Heart left ventricle (tissue), 16 donors: ENCODE results near the gene FMNL1. TPM values are rescaled to one million over a fixed set of nuclear protein-coding genes. Genes with fewer than 3 reads are reported as not detected.

Source experiments
- ATAC-seq, 4 donors: fragments of 200-7000 bp; cut with Tn5 transposase; one replicate each; pipeline ENCODE4 v1.9.1; 2020 to 2022; ENCODE audit warnings: moderate library complexity in 4 of 4, mild to moderate bottlenecking in 3 of 4, moderate number of reproducible peaks in 1 of 4
- DNase-seq, 5 donors: peaks; one replicate each; pipeline ENCODE4 v3.0.0-alpha.2; 2020
- H3K27ac ChIP-seq, 12 donors: fragments of 200-600 bp; sonication (generic) in 4 of 12; one replicate each; pipeline versions ENCODE4 v1.5.0 to v1.8.0; 2016 to 2022; ENCODE audit warnings: mild to moderate bottlenecking in 2 of 12
- H3K27me3 ChIP-seq, 9 donors: fragments of 200-600 bp; sonication (generic) in 2 of 9; one replicate each; pipeline versions ENCODE4 v1.5.1 to v1.8.0; 2016 to 2022; ENCODE audit warnings: mild to moderate bottlenecking in 3 of 9
- H3K36me3 ChIP-seq, 9 donors: fragments of 200-600 bp; sonication (generic) in 2 of 9; one replicate each; pipeline versions ENCODE4 v1.5.0 to v1.8.0; 2018 to 2022; ENCODE audit warnings: mild to moderate bottlenecking in 2 of 9
- H3K4me1 ChIP-seq, 12 donors: fragments of 200-600 bp; sonication (generic) in 4 of 12; one replicate each; pipeline versions ENCODE4 v1.5.0 to v1.8.0; 2016 to 2022; ENCODE audit warnings: mild to moderate bottlenecking in 3 of 12
- H3K4me3 ChIP-seq, 12 donors: fragments of 200-600 bp; sonication (generic) in 4 of 12; one replicate each; pipeline versions ENCODE4 v1.5.0 to v1.8.0; 2017 to 2022; ENCODE audit warnings: mild to moderate bottlenecking in 9 of 12, moderate library complexity in 4 of 12
- H3K9me3 ChIP-seq, 12 donors: fragments of 200-600 bp; sonication (generic) in 4 of 12; one replicate each; pipeline versions ENCODE4 v1.5.0 to v1.8.0; 2016 to 2022; ENCODE audit warnings: mild to moderate bottlenecking in 1 of 12
- POLR2A ChIP-seq, 2 donors: fragments of 450-650 bp; IDR thresholded peaks; one replicate each; pipeline ENCODE4 v1.6.1; 2017; ENCODE audit warnings: antibody characterized with exemption in 2 of 2, mild to moderate bottlenecking in 2 of 2, moderate library complexity in 2 of 2
- WGBS, 4 donors: extraction: QIAGEN DNeasy Blood & Tissue Kit in 2 of 4; methylation state at CpG; one replicate each; pipeline versions ENCODE4 v1.1.5 to v1.1.7; 2013 to 2018; 5-methylcytosine and 5-hydroxymethylcytosine counted together
- intact Hi-C, 10 donors: fragments of 100-400 bp; cut with DNase I; formaldehyde crosslinking; loops; one replicate each; pipeline versions ENCODE4 v1.11.1 to v1.14.2; 2022
- polyA plus RNA-seq, 2 donors: library from polyadenylated mRNA; stranded (reverse); fragments of 200-250 nt; gene quantifications; one replicate each; pipeline ENCODE4 v1.2.3, GENCODE V29; 2013
- total RNA-seq, 9 donors: library from RNA; depleted of rRNA in 2 of 9; stranded (reverse); fragments of >200 nt in 2 of 9; fragmentation: NEBNext Ultra II Directional in 3 of 9; extraction: Animal tissue kit (Norgen Biotek cat#: 25700) in 3 of 9; gene quantifications; one replicate each; pipeline versions ENCODE4 v1.1.0 to v1.2.4, GENCODE V29; 2016 to 2023
- TF ChIP-seq, protein P1 (sequence below), 12 donors: fragments of 200-600 bp; sonication (generic) in 4 of 12; IDR thresholded peaks; one replicate each; pipeline versions ENCODE4 v1.5.0 to v1.8.0; 2018 to 2022; ENCODE audit warnings: antibody characterized with exemption in 12 of 12, mild to moderate bottlenecking in 5 of 12
- donor health status: ischemic (EF 13 %, LVEDD 7.1; RV severe dilation, severe dysfunction).
- donor health status: healthy with polysubstance abuse.
- donor health status: DM: no; HTN: yes; CAD: no.
- donor health status: DM: no; HTN: no; CAD: no.
- donor health status: ischemic (EF 25% LVEDD 6.9; RV normal size, moderate dysfunction).
- donor health status: ischemic (EF 25% LVEDD 5.7; RV mildly dilated, moderate dysfunction).
- donor health status: healthy.
- donor health status: DM: yes; HTN: yes; CAD: no.
- donor health status: ischemic (EF 35%, LVEDD 5.7; RV mildly dilated, moderate dysfunction).
- donor health status: nonischemic (EF 11% LVEDD 7.7; RV severe dilation, severe dysfunction).
- donor health status: DM: yes; HTN: yes; CAD: no.
- donor health status: PGD.
- donor health status: ischemic (EF 29% LVEDD 5.4; RV normal size, mild dysfunction).
- donor health status: nonischemic (EF 23%, LVEDD 6.1; RV moderate dilation, normal function).

The FMNL1 gene
- total and polyA plus RNA-seq, 11 donors: 5.4 to 52.8 (median 8.7) TPM

DNA sequence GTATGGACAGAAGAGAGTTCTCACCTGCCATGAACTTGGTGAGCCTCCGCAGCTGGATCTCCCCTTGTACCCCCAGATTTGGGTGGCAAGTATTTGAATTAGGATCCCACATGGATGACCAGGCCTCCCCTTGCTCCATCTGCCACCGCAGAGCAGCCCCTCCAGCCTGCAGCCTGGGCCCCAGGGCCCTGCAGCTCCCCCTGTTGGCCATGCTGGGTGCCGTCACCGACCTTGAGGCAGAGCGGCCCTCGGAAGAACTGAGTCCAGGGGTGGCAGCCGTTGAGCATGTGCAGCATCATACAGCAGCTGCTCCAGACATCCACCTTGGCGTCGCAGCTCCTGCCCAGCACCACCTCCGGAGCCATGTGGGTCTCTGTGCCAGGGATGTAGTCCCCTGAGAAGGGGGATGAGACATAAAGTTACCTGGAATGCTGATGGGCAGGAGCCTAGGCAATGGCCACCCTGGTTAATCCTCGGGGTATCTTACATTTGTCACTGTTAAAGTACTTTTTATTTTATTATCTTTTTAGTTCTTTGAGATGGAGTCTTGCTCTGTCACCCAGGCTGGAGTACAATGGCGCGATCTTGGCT, 49.2 kb downstream of the FMNL1 start:
- H3K9me3 ChIP-seq: no peaks in the 10 kb centered on the region
- no peak for TF ChIP-seq POLR2A (IDR thresholded peaks at IDR 0.05)
- TF ChIP-seq, protein P1, sequence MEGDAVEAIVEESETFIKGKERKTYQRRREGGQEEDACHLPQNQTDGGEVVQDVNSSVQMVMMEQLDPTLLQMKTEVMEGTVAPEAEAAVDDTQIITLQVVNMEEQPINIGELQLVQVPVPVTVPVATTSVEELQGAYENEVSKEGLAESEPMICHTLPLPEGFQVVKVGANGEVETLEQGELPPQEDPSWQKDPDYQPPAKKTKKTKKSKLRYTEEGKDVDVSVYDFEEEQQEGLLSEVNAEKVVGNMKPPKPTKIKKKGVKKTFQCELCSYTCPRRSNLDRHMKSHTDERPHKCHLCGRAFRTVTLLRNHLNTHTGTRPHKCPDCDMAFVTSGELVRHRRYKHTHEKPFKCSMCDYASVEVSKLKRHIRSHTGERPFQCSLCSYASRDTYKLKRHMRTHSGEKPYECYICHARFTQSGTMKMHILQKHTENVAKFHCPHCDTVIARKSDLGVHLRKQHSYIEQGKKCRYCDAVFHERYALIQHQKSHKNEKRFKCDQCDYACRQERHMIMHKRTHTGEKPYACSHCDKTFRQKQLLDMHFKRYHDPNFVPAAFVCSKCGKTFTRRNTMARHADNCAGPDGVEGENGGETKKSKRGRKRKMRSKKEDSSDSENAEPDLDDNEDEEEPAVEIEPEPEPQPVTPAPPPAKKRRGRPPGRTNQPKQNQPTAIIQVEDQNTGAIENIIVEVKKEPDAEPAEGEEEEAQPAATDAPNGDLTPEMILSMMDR (IDR thresholded peaks at IDR 0.05): peak; percentile 18 to 60 (median 46)
- no peaks in the 10 kb centered on the region for H3K27me3 ChIP-seq
- 76 to 79% (median 77%) methylated on average over 12 to 13 of the region's 13 CpGs for WGBS, 4 donors
- peaks cover 0 to 88% (median 86%) of the 10 kb centered on the region in 9 donors for H3K36me3 ChIP-seq
- H3K27ac ChIP-seq: no peak overlapping the region
- H3K4me1 ChIP-seq: peaks cover 0 to 6% (median 0%) of the 10 kb centered on the region in 12 donors
- intact Hi-C loops: loop anchor here in 2 of 10 donors (2.0 to 5.0 kb wide), 2 partner anchors 49 to 52 kb away; partner anchors contain the start of gene FMNL1 (in 1 of the 2)
- ATAC-seq (peak in 3 of 4 donors; percentile 21 to 54 (median 29)), DNase-seq (no peak)
- no peak overlapping the region for H3K4me3 ChIP-seq

DNA sequence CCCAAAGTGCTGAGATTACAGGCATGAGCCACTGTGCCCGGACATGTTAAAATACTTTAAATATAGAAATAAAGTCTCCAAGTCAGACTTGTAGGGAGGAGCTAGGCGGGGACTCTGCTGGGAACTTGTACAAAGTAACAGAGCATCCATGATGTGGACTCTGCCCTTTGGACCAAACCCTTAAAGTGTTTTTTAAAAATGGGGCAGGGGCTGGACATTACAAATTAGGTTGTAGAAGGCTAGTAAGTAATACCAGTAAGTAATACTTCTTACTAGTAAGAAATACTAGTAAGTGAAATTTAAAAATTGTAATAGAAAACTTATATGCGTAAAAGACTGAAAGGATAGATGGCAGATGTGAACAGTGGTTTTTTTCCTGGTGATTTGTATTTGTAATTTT, 49.9 kb downstream of the FMNL1 start:
- intact Hi-C loops: loop anchor here in 2 of 10 donors (2.0 to 5.0 kb wide), 2 partner anchors 49 to 53 kb away; partner anchors contain the start of gene FMNL1 (in 1 of the 2)
- ATAC-seq (no peak), DNase-seq (no peak)
- TF ChIP-seq POLR2A (IDR thresholded peaks at IDR 0.05): no peak
- TF ChIP-seq, protein P1 (IDR thresholded peaks at IDR 0.05): no peak
- peaks cover 0 to 81% (median 79%) of the 10 kb centered on the region in 9 donors for H3K36me3 ChIP-seq
- 90 to 98% (median 96%) methylated on average over 3 of the region's 3 CpGs for WGBS, 4 donors
- no peaks in the 10 kb centered on the region for H3K9me3 ChIP-seq
- H3K27me3 ChIP-seq: no peaks in the 10 kb centered on the region
- H3K4me1 ChIP-seq: peaks cover 0 to 6% (median 0%) of the 10 kb centered on the region in 12 donors
- no peak overlapping the region for H3K27ac ChIP-seq
- no peak overlapping the region for H3K4me3 ChIP-seq

DNA sequence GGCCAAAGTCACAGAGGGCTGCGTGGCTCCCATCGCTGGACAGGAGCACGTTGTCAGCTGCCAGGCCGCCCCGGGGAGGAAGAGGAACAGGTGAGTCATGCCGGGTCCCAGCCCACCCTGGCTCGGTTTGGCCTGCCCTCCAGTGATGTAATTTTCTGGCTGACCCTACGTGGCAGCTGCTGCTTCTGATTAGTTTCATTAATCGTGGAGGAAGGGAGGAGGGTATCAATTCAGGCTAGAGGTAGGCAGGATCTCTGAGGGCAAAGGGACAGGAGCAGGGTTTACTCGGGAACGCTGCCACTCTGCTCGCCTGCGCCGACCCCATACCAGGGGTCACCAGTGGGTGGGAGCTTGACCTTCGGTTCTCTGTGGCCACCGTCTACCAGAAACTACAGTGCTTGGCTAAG, 51.9 kb downstream of the FMNL1 start:
- Histone ChIP-seq H3K27ac (peak overlapping the region in 1 of 12 donors; percentile 19), H3K27me3 (no peaks in the 10 kb centered on the region), H3K4me1 (peaks cover 0 to 26% (median 19%) of the 10 kb centered on the region in 12 donors), H3K9me3 (no peaks in the 10 kb centered on the region), H3K4me3 (no peak overlapping the region), H3K36me3 (peaks cover 0 to 63% (median 60%) of the 10 kb centered on the region in 9 donors)
- WGBS, 4 donors: 73 to 84% (median 77%) methylated on average over 16 of the region's 16 CpGs
- intact Hi-C loops: loop anchor here in 1 of 10 donors (5.0 kb wide), 1 partner anchor 51 kb away; the partner anchor contains the start of gene FMNL1
- TF ChIP-seq, protein P1 (IDR thresholded peaks at IDR 0.05): no peak
- no peak for TF ChIP-seq POLR2A (IDR thresholded peaks at IDR 0.05)
- DNase-seq: no peak
- ATAC-seq: peak in 1 of 4 donors; percentile 3

DNA sequence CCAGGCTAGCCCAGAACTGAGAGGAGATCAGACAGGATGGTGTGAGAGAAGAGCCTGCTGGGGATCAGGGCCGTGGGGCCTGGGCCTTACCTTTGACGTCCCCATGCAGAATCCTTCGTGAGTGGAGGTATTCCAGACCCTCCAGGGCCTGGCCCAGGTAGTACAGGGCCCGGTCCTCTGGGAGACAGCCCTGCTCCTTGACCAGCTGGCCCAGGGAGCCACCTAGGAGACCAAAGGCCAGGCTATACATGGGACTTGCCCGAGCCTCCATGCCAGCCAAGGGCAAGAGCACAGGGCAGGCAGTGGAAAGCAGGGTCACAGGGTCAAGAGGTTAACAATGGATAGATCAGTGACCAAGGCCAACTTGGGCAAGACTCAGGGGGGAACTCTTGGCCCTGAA, 52.3 kb downstream of the FMNL1 start:
- H3K36me3 ChIP-seq: peaks cover 0 to 63% (median 55%) of the 10 kb centered on the region in 9 donors
- TF ChIP-seq, protein P1 (IDR thresholded peaks at IDR 0.05): no peak
- no peak for TF ChIP-seq POLR2A (IDR thresholded peaks at IDR 0.05)
- no peak overlapping the region for H3K4me3 ChIP-seq
- H3K27me3 ChIP-seq: no peaks in the 10 kb centered on the region
- peaks cover 0 to 30% (median 22%) of the 10 kb centered on the region in 12 donors for H3K4me1 ChIP-seq
- no peak for DNase-seq
- intact Hi-C loops: loop anchor here in 1 of 10 donors (5.0 kb wide), 1 partner anchor 52 kb away; the partner anchor contains the start of gene FMNL1
- ATAC-seq: no peak
- WGBS, 4 donors: 88 to 93% (median 92%) methylated on average over 4 to 5 of the region's 5 CpGs
- no peaks in the 10 kb centered on the region for H3K9me3 ChIP-seq
- H3K27ac ChIP-seq: peak overlapping the region in 1 of 12 donors; percentile 19
